Psoas muscle (tissue), 8 donors: Measurements from ENCODE around the gene SOHLH1. TPM values are rescaled to one million over a fixed set of nuclear protein-coding genes. Genes with fewer than 3 reads are reported as not detected.

Experiments
- ATAC-seq, 4 donors: fragments of 200-7000 bp; cut with Tn5 transposase; one replicate each; pipeline ENCODE4 v1.9.1; 2020; ENCODE audit warnings: moderate library complexity in 3 of 4, mild to moderate bottlenecking in 2 of 4
- DNase-seq, 2 donors: peaks; one replicate each; pipeline ENCODE4 v3.0.0-alpha.2; 2020
- H3K27ac ChIP-seq: fragments of 200-600 bp; one replicate; pipeline ENCODE4 v1.8.0; 2022
- H3K27me3 ChIP-seq, 3 donors: fragments of 200-600 bp in 1 of 3; one replicate each; pipeline versions ENCODE4 v1.6.1 to v1.8.0; 2013 to 2022; ENCODE audit warnings: low read length in 2 of 3, mild to moderate bottlenecking in 2 of 3, moderate library complexity in 1 of 3; ENCODE audit not compliant: insufficient read depth in 3 of 3
- H3K36me3 ChIP-seq, 2 donors: fragments of 200-600 bp in 1 of 2; one replicate each; pipeline versions ENCODE4 v1.6.1 to v1.8.0; 2013 to 2022; ENCODE audit warnings: low read depth in 1 of 2, mild to moderate bottlenecking in 1 of 2, moderate library complexity in 1 of 2; ENCODE audit not compliant: insufficient read depth in 1 of 2
- H3K4me1 ChIP-seq: fragments of 200-600 bp; one replicate; pipeline ENCODE4 v1.8.0; 2022
- H3K4me3 ChIP-seq: fragments of 200-600 bp; one replicate; pipeline ENCODE4 v1.8.0; 2022; ENCODE audit warnings: mild to moderate bottlenecking
- H3K9me3 ChIP-seq: fragments of 200-600 bp; one replicate; pipeline ENCODE4 v1.8.0; 2022
- WGBS, 3 donors: extraction: QIAGEN DNeasy Blood & Tissue Kit; methylation state at CpG; one replicate each; pipeline versions ENCODE4 v1.1.6 to v1.1.7; 2013; 5-methylcytosine and 5-hydroxymethylcytosine counted together
- intact Hi-C, 2 donors: fragments of 100-400 bp; cut with DNase I; formaldehyde crosslinking; loops; one replicate each; pipeline versions ENCODE4 v1.11.0 to v1.14.2; 2022
- polyA plus RNA-seq, 3 donors: library from polyadenylated mRNA; stranded (reverse); fragments of 200-250 nt; gene quantifications; one replicate each; pipeline ENCODE4 v1.2.3, GENCODE V29; 2013
- total RNA-seq, 4 donors: library from RNA; stranded (reverse); fragmentation: NEBNext Ultra II Directional in 2 of 4; extraction: Animal tissue kit (Norgen Biotek cat#: 25700) in 2 of 4; gene quantifications; one replicate each; pipeline versions ENCODE4 v1.2.1 to v1.2.4, GENCODE V29; 2021 to 2023
- TF ChIP-seq, protein P1 (sequence below): fragments of 200-600 bp; IDR thresholded peaks from one replicate; pipeline ENCODE4 v1.8.0; 2022; ENCODE audit warnings: antibody characterized with exemption
- donor health status: healthy with polysubstance abuse.
- donor health status: DM: no; HTN: no; CAD: no; lungs with moderate emphysema.
- donor health status: Bipolar disorder and iron deficiency.
- donor health status: healthy.
- donor health status: DM: yes; HTN: yes; CAD: no.
- donor health status: DM: no; HTN: no; CAD: no.
- donor health status: DM: no; HTN: no; CAD: no.
- donor health status: DM: yes; HTN: yes; CAD: no.

SOHLH1 gene
- total and polyA plus RNA-seq, 7 donors = not detected

DNA sequence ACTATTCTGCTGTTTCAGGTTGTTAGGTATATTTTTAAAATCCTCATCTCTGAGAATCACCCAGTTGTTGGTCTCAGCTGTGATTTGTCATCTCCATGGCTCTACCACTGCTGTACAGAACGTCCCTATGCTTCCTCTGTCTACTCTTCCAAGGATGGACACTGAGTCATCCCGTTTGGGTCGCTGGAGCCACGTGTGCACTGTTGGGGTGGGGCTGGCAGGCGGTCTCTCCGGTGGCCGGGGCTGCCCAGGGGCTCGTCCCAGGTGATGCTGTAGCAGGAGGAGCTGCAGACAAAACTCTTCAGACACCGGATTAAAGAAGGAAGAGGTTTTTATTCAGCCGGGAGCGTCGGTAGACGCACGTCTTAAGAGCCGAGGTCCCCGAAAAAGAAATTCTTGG is 19.2 kb downstream of the SOHLH1 start:
- Histone ChIP-seq H3K4me3 (no peak overlapping the region), H3K9me3 (no peaks in the 10 kb centered on the region), H3K27ac (no peak overlapping the region), H3K4me1 (no peaks in the 10 kb centered on the region), H3K36me3 (no peaks in the 10 kb centered on the region), H3K27me3 (peaks cover 0 to 29% (median 5%) of the 10 kb centered on the region in 3 donors)
- DNase-seq (no peak), ATAC-seq (no peak)
- intact Hi-C loops = no loop called here
- TF ChIP-seq, protein P1, sequence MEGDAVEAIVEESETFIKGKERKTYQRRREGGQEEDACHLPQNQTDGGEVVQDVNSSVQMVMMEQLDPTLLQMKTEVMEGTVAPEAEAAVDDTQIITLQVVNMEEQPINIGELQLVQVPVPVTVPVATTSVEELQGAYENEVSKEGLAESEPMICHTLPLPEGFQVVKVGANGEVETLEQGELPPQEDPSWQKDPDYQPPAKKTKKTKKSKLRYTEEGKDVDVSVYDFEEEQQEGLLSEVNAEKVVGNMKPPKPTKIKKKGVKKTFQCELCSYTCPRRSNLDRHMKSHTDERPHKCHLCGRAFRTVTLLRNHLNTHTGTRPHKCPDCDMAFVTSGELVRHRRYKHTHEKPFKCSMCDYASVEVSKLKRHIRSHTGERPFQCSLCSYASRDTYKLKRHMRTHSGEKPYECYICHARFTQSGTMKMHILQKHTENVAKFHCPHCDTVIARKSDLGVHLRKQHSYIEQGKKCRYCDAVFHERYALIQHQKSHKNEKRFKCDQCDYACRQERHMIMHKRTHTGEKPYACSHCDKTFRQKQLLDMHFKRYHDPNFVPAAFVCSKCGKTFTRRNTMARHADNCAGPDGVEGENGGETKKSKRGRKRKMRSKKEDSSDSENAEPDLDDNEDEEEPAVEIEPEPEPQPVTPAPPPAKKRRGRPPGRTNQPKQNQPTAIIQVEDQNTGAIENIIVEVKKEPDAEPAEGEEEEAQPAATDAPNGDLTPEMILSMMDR = no peak
- WGBS, 3 donors = 59 to 63% (median 60%) methylated on average over 16 of the region's 16 CpGs

DNA sequence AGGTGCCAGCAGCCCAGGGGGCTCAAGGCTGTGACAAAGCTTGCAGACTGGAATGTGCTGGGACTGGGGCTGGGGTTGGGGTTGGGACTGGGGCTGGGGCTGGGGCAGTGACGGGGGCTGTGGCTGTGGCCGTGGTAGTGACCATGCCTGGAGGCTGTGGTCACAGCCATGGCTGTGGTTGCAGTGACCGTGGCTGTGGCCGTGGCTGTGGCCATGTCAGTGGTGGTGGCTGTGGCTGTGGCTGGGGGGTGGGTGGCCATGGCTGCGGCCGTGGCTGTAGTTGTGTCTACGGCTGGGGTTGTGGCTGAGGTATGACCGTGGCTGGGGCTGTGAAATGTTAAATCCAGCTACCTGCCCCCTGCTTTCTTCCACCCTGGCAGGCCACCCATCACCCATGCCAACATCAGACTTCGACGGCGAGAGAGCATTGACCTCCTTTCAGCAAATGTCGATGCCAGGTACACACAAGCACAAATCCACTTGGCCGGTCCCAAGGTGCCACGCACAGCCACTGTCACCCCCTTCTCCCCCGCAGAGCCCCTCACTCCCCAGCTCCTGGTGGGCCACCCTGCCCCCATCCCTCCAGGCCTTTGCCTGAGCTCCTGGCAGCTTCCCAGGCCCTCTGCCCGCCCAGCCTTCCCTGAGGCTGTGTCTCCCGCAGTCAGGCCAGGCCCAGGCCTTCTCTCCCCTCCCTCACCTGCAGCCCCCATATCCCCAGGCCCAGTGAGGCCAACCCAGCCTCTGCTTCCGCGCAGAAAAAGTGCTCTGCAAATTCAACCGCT is 20.9 kb downstream of the SOHLH1 start:
- TF ChIP-seq, protein P1 = no peak
- Histone ChIP-seq H3K4me3 (no peak overlapping the region), H3K27me3 (peaks cover 0 to 13% (median 5%) of the 10 kb centered on the region in 3 donors), H3K27ac (no peak overlapping the region), H3K9me3 (no peaks in the 10 kb centered on the region), H3K4me1 (no peaks in the 10 kb centered on the region), H3K36me3 (no peaks in the 10 kb centered on the region)
- intact Hi-C loops = no loop called here
- ATAC-seq (no peak), DNase-seq (no peak)
- 87 to 91% (median 88%) methylated on average over 20 of the region's 20 CpGs for WGBS, 3 donors

DNA sequence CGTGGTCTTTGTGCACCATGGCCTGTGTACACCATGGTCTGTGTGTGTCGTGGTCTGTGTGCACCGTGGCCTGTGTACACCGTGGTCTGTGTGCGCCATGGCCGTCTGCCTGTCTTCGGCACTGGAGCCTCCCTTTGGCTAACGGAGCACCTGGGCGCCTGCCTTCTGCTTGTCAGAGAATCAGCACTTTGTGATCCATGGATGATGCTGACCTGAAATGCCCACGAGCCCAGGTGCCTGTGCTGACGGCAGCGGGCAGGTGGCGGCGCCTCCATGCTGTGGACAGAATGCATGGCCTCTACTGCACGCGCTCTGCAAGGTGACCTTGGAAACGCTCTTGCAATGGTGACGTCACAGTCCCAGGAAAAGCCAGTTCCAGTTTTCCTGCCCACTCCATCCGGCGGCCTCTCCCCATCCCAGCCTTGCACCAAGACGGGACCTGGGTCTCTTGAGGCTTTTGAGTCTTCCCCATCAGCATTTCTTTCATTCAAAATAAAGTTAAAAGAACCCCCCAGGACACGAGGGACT is 21.6 kb downstream of the SOHLH1 start:
- intact Hi-C loops = no loop called here
- Histone ChIP-seq H3K36me3 (no peaks in the 10 kb centered on the region), H3K4me1 (no peaks in the 10 kb centered on the region), H3K27ac (no peak overlapping the region), H3K27me3 (peaks cover 0 to 12% (median under 1%) of the 10 kb centered on the region in 3 donors), H3K4me3 (no peak overlapping the region), H3K9me3 (no peaks in the 10 kb centered on the region)
- DNase-seq (no peak), ATAC-seq (no peak)
- 77 to 81% (median 80%) methylated on average over 22 of the region's 22 CpGs for WGBS, 3 donors
- TF ChIP-seq, protein P1 = no peak

DNA sequence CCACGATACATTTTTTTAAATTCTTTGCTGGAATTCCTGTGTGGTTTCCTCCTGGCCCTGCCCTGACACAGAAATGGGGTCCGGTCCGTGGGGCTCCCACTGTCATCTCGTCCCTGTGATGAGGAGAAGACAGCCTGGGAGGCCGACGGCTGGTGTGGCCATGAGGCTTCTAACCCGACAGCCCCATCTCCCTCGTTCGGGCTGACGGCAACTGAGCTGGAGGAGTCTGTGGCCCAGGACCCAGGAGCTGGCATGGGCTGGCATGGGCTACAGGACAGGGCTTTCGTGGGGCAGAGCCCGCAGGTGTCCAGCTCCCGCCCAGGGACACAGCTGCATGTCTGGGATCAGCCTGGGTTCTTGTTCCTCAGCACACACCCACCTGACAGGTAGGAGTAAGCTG is 22.4 kb downstream of the SOHLH1 start:
- Histone ChIP-seq H3K27me3 (peaks cover 0 to 20% (median 0%) of the 10 kb centered on the region in 3 donors), H3K4me3 (no peak overlapping the region), H3K27ac (no peak overlapping the region), H3K9me3 (no peaks in the 10 kb centered on the region), H3K36me3 (no peaks in the 10 kb centered on the region), H3K4me1 (no peaks in the 10 kb centered on the region)
- intact Hi-C loops = no loop called here
- ATAC-seq = no peak
- TF ChIP-seq, protein P1 = no peak
- no peak for DNase-seq
- WGBS, 3 donors = 79 to 81% (median 81%) methylated on average over 13 of the region's 13 CpGs
